Measurements from ENCODE around the gene TCIRG1. TPM values are rescaled to one million over a fixed set of nuclear protein-coding genes. Genes with fewer than 3 reads are reported as not detected.

TCIRG1 gene
- total RNA-seq, 5 donors from 2014 or later (not counting 1 experiment from before 2014, with no cell fraction given), result 184 to 292 (median 246) TPM

GRCh38 chr11:67999201-67999629 is 39.6 kb upstream of the TCIRG1 start:
- Histone ChIP-seq H3K27me3 (replicated peaks in 1 of 2; ENCODE audit: control insufficient read depth in 2 of 2, extremely low read depth in 1 of 2, insufficient read depth in 2 of 2, low read length in 1 of 2) (no peaks in the 10 kb centered on the region), H3K9me3 (no peaks in the 10 kb centered on the region), H3K27ac (ENCODE audit: low read length) (no peak overlapping the region), H3K36me3 (ENCODE audit: control insufficient read depth in 2 of 2, extremely low read depth in 1 of 2, insufficient read depth in 1 of 2, low read length in 1 of 2) (peaks cover 0 to 6% of the 10 kb centered on the region in 2 donors), H3K4me3 (ENCODE audit: control insufficient read depth in 1 of 2, extremely low read depth in 1 of 2, low read length in 1 of 2) (no peak overlapping the region), H3K4me1 (ENCODE audit: control insufficient read depth in 1 of 2, extremely low read depth in 1 of 2, insufficient read depth in 2 of 2, low read length in 2 of 2) (peaks cover 2 to 43% of the 10 kb centered on the region in 2 experiments)
- H3K36me3 Mint-ChIP-seq, result no peaks in the 10 kb centered on the region
- no peak for DNase-seq
- peaks cover 15 to 37% (median 34%) of the 10 kb centered on the region in 3 donors for H3K4me1 Mint-ChIP-seq
- H3K9me3 Mint-ChIP-seq, result no peaks in the 10 kb centered on the region
- ChIA-PET POLR2A (no interaction called here), CTCF (no interaction called here)
- no peak for ATAC-seq (replicated peaks in 1 of 4)
- H3K27me3 Mint-ChIP-seq, result no peaks in the 10 kb centered on the region
- WGBS (ENCODE audit: insufficient coverage), result 96% methylated on average over 13 of the region's 13 CpGs
- no peak overlapping the region for H3K4me3 Mint-ChIP-seq
- no peak overlapping the region for H3K27ac Mint-ChIP-seq

GRCh38 chr11:67999704-68000103 is 39.1 kb upstream of the TCIRG1 start:
- H3K4me1 ChIP-seq (ENCODE audit: control insufficient read depth in 1 of 2, extremely low read depth in 1 of 2, insufficient read depth in 2 of 2, low read length in 2 of 2), result peaks cover 2 to 45% of the 10 kb centered on the region in 2 experiments
- WGBS (ENCODE audit: insufficient coverage), result 87% methylated on average over 3 of the region's 5 CpGs
- no peaks in the 10 kb centered on the region for H3K27me3 Mint-ChIP-seq

GRCh38 chr11:68002575-68002937 is 36.3 kb upstream of the TCIRG1 start:
- DNase-seq (peak in 1 of 35 experiments; percentile 9), ATAC-seq (replicated peaks in 1 of 4) (no peak)
- peak overlapping the region; percentile 71 to 83 (median 73) for H3K4me3 Mint-ChIP-seq
- ChIA-PET CTCF (no interaction called here), POLR2A (interaction anchor here in 1 of 2 donors (0.7 kb wide), 1 partner anchor 209 kb away, joined by 3 read pairs; no protein-coding TSS in a partner anchor)
- 72% methylated on average over 9 of the region's 9 CpGs for WGBS (ENCODE audit: insufficient coverage)
- H3K27me3 Mint-ChIP-seq, result no peaks in the 10 kb centered on the region
- no peaks in the 10 kb centered on the region for H3K27me3 ChIP-seq (replicated peaks in 1 of 2; ENCODE audit: control insufficient read depth in 2 of 2, extremely low read depth in 1 of 2, insufficient read depth in 2 of 2, low read length in 1 of 2)
- no peak overlapping the region for H3K4me3 ChIP-seq (ENCODE audit: control insufficient read depth in 1 of 2, extremely low read depth in 1 of 2, low read length in 1 of 2)
- peak overlapping the region; percentile 28 for H3K27ac ChIP-seq (ENCODE audit: low read length)
- H3K27ac Mint-ChIP-seq, result peak overlapping the region; percentile 83 to 86
- H3K4me1 Mint-ChIP-seq, result peaks cover 22 to 37% (median 30%) of the 10 kb centered on the region in 3 donors
- H3K4me1 ChIP-seq (ENCODE audit: control insufficient read depth in 1 of 2, extremely low read depth in 1 of 2, insufficient read depth in 2 of 2, low read length in 2 of 2), result peaks cover 2 to 41% of the 10 kb centered on the region in 2 experiments
- no peaks in the 10 kb centered on the region for H3K36me3 Mint-ChIP-seq
- peaks cover 0 to 6% of the 10 kb centered on the region in 2 donors for H3K36me3 ChIP-seq (ENCODE audit: control insufficient read depth in 2 of 2, extremely low read depth in 1 of 2, insufficient read depth in 1 of 2, low read length in 1 of 2)
- H3K9me3 ChIP-seq, result no peaks in the 10 kb centered on the region
- H3K9me3 Mint-ChIP-seq, result no peaks in the 10 kb centered on the region

More at GRCh38 chr11:67999704-68000103, 39.1 kb upstream of the TCIRG1 start:
- Histone ChIP-seq H3K36me3 (ENCODE audit: control insufficient read depth in 2 of 2, extremely low read depth in 1 of 2, insufficient read depth in 1 of 2, low read length in 1 of 2) (peaks cover 0 to 6% of the 10 kb centered on the region in 2 donors), H3K27ac (ENCODE audit: low read length) (no peak overlapping the region), H3K27me3 (replicated peaks in 1 of 2; ENCODE audit: control insufficient read depth in 2 of 2, extremely low read depth in 1 of 2, insufficient read depth in 2 of 2, low read length in 1 of 2) (no peaks in the 10 kb centered on the region), H3K9me3 (no peaks in the 10 kb centered on the region), H3K4me3 (ENCODE audit: control insufficient read depth in 1 of 2, extremely low read depth in 1 of 2, low read length in 1 of 2) (no peak overlapping the region)
- no peak for ATAC-seq (replicated peaks in 1 of 4)
- Mint-ChIP-seq H3K27ac (no peak overlapping the region), H3K4me3 (no peak overlapping the region), H3K9me3 (no peaks in the 10 kb centered on the region), H3K36me3 (no peaks in the 10 kb centered on the region), H3K4me1 (peaks cover 18 to 40% (median 32%) of the 10 kb centered on the region in 3 donors)
- ChIA-PET CTCF (no interaction called here), POLR2A (no interaction called here)
- no peak for DNase-seq

- Mint-ChIP-seq H3K9me3 (no peaks in the 10 kb centered on the region), H3K36me3 (no peaks in the 10 kb centered on the region), H3K4me3 (peak overlapping the region; percentile 71 to 83 (median 73)), H3K27me3 (no peaks in the 10 kb centered on the region), H3K27ac (peak overlapping the region; percentile 83 to 86), H3K4me1 (peaks cover 19 to 32% (median 23%) of the 10 kb centered on the region in 3 donors)
- Histone ChIP-seq H3K9me3 (no peaks in the 10 kb centered on the region), H3K4me1 (ENCODE audit: control insufficient read depth in 1 of 2, extremely low read depth in 1 of 2, insufficient read depth in 2 of 2, low read length in 2 of 2) (peaks cover 1 to 35% of the 10 kb centered on the region in 2 experiments), H3K4me3 (ENCODE audit: control insufficient read depth in 1 of 2, extremely low read depth in 1 of 2, low read length in 1 of 2) (peak overlapping the region; percentile 26 to 37), H3K27me3 (replicated peaks in 1 of 2; ENCODE audit: control insufficient read depth in 2 of 2, extremely low read depth in 1 of 2, insufficient read depth in 2 of 2, low read length in 1 of 2) (peaks cover 0 to 4% of the 10 kb centered on the region in 2 experiments), H3K27ac (ENCODE audit: low read length) (peak overlapping the region; percentile 28), H3K36me3 (ENCODE audit: control insufficient read depth in 2 of 2, extremely low read depth in 1 of 2, insufficient read depth in 1 of 2, low read length in 1 of 2) (peaks cover 0 to 6% of the 10 kb centered on the region in 2 donors)
- WGBS (ENCODE audit: insufficient coverage), result 25% methylated on average over 77 of the region's 86 CpGs
- DNase-seq, result peak; percentile 28 to 76 (median 62)
- ChIA-PET CTCF (interaction anchor here in 1 of 2 donors (0.6 kb wide), 1 partner anchor 25 kb away, joined by 9 read pairs; no protein-coding TSS in a partner anchor), POLR2A (interaction anchor here in 1 of 2 donors (0.6 kb wide), 1 partner anchor 117 kb away, joined by 8 read pairs; no protein-coding TSS in a partner anchor)
- peak; percentile 83 to 86 (median 84) for ATAC-seq (replicated peaks in 1 of 4)
Observed at GRCh38 chr11:68002938-68003845, 35.6 kb upstream of the TCIRG1 start.

GRCh38 chr11:68003846-68004550 is 34.8 kb upstream of the TCIRG1 start, which contains the start of gene UNC93B1:
Gene UNC93B1, minus strand, starts transcription at chr11:68004097. Its CDS starts 54 bp downstream, at chr11:68004043.
- Mint-ChIP-seq H3K9me3 (no peaks in the 10 kb centered on the region), H3K4me1 (peaks cover 15 to 30% (median 21%) of the 10 kb centered on the region in 3 donors), H3K4me3 (peak within 1 kb of the TSS; percentile 82 to 84 (median 83)), H3K27ac (peak within 1 kb of the TSS; percentile 83 to 88), H3K36me3 (no peaks in the 10 kb centered on the region), H3K27me3 (no peaks in the 10 kb centered on the region)
- H3K9me3 ChIP-seq, result no peaks in the 10 kb centered on the region
- ATAC-seq (replicated peaks in 1 of 4) (peak; percentile 86 to 88 (median 87)), DNase-seq (peak; percentile 62 to 82 (median 72))
- H3K4me3 ChIP-seq (ENCODE audit: control insufficient read depth in 1 of 2, extremely low read depth in 1 of 2, low read length in 1 of 2), result peak within 1 kb of the TSS; percentile 45 to 52
- 4% methylated on average over 40 of the region's 64 CpGs for WGBS (ENCODE audit: insufficient coverage)
- peak within 1 kb of the TSS; percentile 47 for H3K27ac ChIP-seq (ENCODE audit: low read length)
- H3K4me1 ChIP-seq (ENCODE audit: control insufficient read depth in 1 of 2, extremely low read depth in 1 of 2, insufficient read depth in 2 of 2, low read length in 2 of 2), result peaks cover 0 to 31% of the 10 kb centered on the region in 2 experiments
- H3K27me3 ChIP-seq (replicated peaks in 1 of 2; ENCODE audit: control insufficient read depth in 2 of 2, extremely low read depth in 1 of 2, insufficient read depth in 2 of 2, low read length in 1 of 2), result peaks cover 0 to 4% of the 10 kb centered on the region in 2 experiments
- CTCF ChIA-PET, result interaction anchor here in 1 of 2 donors (0.6 kb wide), 1 partner anchor 24 kb away, joined by 9 read pairs; no protein-coding TSS in a partner anchor
- POLR2A ChIA-PET, result interaction anchor here in 1 of 2 donors (0.6 kb wide), 1 partner anchor 116 kb away, joined by 8 read pairs; no protein-coding TSS in a partner anchor
- peaks cover 0 to 5% of the 10 kb centered on the region in 2 donors for H3K36me3 ChIP-seq (ENCODE audit: control insufficient read depth in 2 of 2, extremely low read depth in 1 of 2, insufficient read depth in 1 of 2, low read length in 1 of 2)

All from T-cell (primary cell).